ENCODE data around the gene FOLR1. TPM values are rescaled to one million over a fixed set of nuclear protein-coding genes. Genes with fewer than 3 reads are reported as not detected.

Gene FOLR1
- total and polyA plus RNA-seq, 10 of the 15 experiments (the other 5 are each of a cell fraction or from before 2014, with no cell fraction given), result not detected

DNA sequence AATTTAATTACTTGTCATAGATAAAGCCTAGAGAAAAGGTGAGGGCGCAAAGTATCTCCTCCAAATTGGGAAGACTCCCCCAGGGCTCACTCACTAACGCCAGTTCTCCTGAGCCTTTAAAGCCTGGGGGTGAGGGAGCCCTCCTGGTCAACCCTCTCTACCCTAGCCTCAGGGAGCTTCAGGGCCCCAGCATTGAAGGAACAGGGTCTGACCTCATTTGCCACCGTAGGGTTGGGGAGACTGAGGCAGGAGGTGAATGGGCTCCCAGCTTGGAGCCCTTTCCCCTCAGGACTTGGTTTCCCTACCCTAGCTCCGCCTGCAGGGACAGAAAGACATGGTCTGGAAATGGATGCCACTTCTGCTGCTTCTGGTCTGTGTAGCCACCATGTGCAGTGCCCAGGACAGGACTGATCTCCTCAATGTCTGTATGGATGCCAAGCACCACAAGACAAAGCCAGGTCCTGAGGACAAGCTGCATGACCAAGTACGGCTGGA lies 26.4 kb downstream of the FOLR1 start:
- POLR2A ChIA-PET, result no interaction called here
- H3K27ac ChIP-seq (ENCODE audit: control insufficient read depth, insufficient read depth), result no peak overlapping the region
- CTCF ChIA-PET, result interaction anchor here (1.5 kb wide), 1 partner anchor 196 kb away, joined by 3 read pairs; no protein-coding TSS in a partner anchor
- in situ Hi-C loops (cut with MboI) (no loop called here), intact Hi-C loops (cut with micrococcal nuclease; ENCODE audit: unreplicated experiment) (no loop called here)
- no TSS peak for BruUV-seq (replicated peaks)
- no peak overlapping the region for H3K4me2 ChIP-seq (ENCODE audit: control insufficient read depth, insufficient read depth)
- no peaks in the 10 kb centered on the region for H3K36me3 ChIP-seq (ENCODE audit: control insufficient read depth in 2 of 2, insufficient read depth in 2 of 2, low read length in 1 of 2)
- DNase-seq (ENCODE audit: low read depth, low spot score) (no peak), ATAC-seq (no peak), FAIRE-seq (no peak)
- H3K4me1 ChIP-seq (ENCODE audit: control insufficient read depth, insufficient read depth, low read length), result peaks cover 15% of the 10 kb centered on the region
- no peaks in the 10 kb centered on the region for H4K20me1 ChIP-seq (ENCODE audit: control insufficient read depth, insufficient read depth)
- no peaks in the 10 kb centered on the region; the same call in 1 of the 2 replicates for H3K79me2 ChIP-seq (ENCODE audit: control insufficient read depth, insufficient read depth, low read length)
- TF ChIP-seq SMC3 (IDR thresholded peaks at IDR 0.05; ENCODE audit: borderline replicate concordance, low read length) (no peak), GABPA (IDR thresholded peaks at IDR 0.05; ENCODE audit: low read depth) (no peak), TCF12 (IDR thresholded peaks at IDR 0.05; ENCODE audit: low read depth, low read length) (no peak), ATF7 (IDR thresholded peaks at IDR 0.05; ENCODE audit: low read depth) (no peak), CREB1 (IDR thresholded peaks at IDR 0.05; ENCODE audit: low read depth) (no peak), NRF1 (conservative IDR thresholded peaks at IDR 0.05; ENCODE audit: low read depth, low read length) (no peak), STAT1 (conservative IDR thresholded peaks at IDR 0.05) (no peak), EP300 (IDR thresholded peaks at IDR 0.05; ENCODE audit: borderline replicate concordance in 1 of 2, control insufficient read depth in 1 of 2, low read depth in 2 of 2, low read length in 2 of 2) (no peak), MXI1 (IDR thresholded peaks at IDR 0.05; ENCODE audit: low read depth, low read length) (no peak), HCFC1 (IDR thresholded peaks at IDR 0.05; ENCODE audit: low read length) (no peak), ZZZ3 (IDR thresholded peaks at IDR 0.05; ENCODE audit: control insufficient read depth, insufficient read length, low read depth) (no peak), TARDBP (IDR thresholded peaks at IDR 0.05; ENCODE audit: borderline replicate concordance) (no peak), MYC (IDR thresholded peaks at IDR 0.05; ENCODE audit: insufficient read depth, insufficient read length, insufficient replicate concordance, low read length, severe bottlenecking) (no peak), KAT2A (conservative IDR thresholded peaks at IDR 0.05; ENCODE audit: control insufficient read depth, low read depth, low read length) (no peak), BRCA1 (IDR thresholded peaks at IDR 0.05; ENCODE audit: low read depth, low read length) (no peak)
- TF ChIP-seq, protein P1, sequence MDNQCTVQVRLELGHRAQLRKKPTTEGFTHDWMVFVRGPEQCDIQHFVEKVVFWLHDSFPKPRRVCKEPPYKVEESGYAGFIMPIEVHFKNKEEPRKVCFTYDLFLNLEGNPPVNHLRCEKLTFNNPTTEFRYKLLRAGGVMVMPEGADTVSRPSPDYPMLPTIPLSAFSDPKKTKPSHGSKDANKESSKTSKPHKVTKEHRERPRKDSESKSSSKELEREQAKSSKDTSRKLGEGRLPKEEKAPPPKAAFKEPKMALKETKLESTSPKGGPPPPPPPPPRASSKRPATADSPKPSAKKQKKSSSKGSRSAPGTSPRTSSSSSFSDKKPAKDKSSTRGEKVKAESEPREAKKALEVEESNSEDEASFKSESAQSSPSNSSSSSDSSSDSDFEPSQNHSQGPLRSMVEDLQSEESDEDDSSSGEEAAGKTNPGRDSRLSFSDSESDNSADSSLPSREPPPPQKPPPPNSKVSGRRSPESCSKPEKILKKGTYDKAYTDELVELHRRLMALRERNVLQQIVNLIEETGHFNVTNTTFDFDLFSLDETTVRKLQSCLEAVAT (IDR thresholded peaks at IDR 0.05), result no peak
- TF ChIP-seq, protein P2, sequence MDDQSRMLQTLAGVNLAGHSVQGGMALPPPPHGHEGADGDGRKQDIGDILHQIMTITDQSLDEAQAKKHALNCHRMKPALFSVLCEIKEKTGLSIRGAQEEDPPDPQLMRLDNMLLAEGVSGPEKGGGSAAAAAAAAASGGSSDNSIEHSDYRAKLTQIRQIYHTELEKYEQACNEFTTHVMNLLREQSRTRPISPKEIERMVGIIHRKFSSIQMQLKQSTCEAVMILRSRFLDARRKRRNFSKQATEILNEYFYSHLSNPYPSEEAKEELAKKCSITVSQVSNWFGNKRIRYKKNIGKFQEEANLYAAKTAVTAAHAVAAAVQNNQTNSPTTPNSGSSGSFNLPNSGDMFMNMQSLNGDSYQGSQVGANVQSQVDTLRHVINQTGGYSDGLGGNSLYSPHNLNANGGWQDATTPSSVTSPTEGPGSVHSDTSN (IDR thresholded peaks at IDR 0.05; ENCODE audit: insufficient replicate concordance, low read depth, low read length), result no peak
- TF ChIP-seq, protein P3, sequence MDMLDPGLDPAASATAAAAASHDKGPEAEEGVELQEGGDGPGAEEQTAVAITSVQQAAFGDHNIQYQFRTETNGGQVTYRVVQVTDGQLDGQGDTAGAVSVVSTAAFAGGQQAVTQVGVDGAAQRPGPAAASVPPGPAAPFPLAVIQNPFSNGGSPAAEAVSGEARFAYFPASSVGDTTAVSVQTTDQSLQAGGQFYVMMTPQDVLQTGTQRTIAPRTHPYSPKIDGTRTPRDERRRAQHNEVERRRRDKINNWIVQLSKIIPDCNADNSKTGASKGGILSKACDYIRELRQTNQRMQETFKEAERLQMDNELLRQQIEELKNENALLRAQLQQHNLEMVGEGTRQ (IDR thresholded peaks at IDR 0.05; ENCODE audit: borderline replicate concordance, low read depth, low read length), result no peak
- TF ChIP-seq, protein P4, sequence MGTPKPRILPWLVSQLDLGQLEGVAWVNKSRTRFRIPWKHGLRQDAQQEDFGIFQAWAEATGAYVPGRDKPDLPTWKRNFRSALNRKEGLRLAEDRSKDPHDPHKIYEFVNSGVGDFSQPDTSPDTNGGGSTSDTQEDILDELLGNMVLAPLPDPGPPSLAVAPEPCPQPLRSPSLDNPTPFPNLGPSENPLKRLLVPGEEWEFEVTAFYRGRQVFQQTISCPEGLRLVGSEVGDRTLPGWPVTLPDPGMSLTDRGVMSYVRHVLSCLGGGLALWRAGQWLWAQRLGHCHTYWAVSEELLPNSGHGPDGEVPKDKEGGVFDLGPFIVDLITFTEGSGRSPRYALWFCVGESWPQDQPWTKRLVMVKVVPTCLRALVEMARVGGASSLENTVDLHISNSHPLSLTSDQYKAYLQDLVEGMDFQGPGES (IDR thresholded peaks at IDR 0.05), result no peak
- TF ChIP-seq, protein P5, sequence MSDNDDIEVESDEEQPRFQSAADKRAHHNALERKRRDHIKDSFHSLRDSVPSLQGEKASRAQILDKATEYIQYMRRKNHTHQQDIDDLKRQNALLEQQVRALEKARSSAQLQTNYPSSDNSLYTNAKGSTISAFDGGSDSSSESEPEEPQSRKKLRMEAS (IDR thresholded peaks at IDR 0.05; ENCODE audit: low read depth, low read length), result no peak
- 68% methylated on average over 5 of the region's 5 CpGs for WGBS (ENCODE audit: insufficient coverage, insufficient replicate concordance, low lambda C conversion rate, missing lambda C conversion rate)
- RAD21 ChIA-PET (ENCODE audit: unreplicated experiment), result no interaction called here
- no peaks in the 10 kb centered on the region for H3K9me3 ChIP-seq (replicated peaks; ENCODE audit: control insufficient read depth, insufficient read depth, low read length)
- no peak overlapping the region for H2AFZ ChIP-seq (ENCODE audit: control insufficient read depth, low read depth, low read length)
- H3K4me3 ChIP-seq, result no peak overlapping the region
- SMC1A ChIA-PET (ENCODE audit: uncharacterized antibody, unreplicated experiment), result no interaction called here
- no peaks in the 10 kb centered on the region for H3K27me3 ChIP-seq (replicated peaks in 1 of 2; ENCODE audit: control insufficient read depth in 2 of 2, insufficient read depth in 2 of 2, low read length in 1 of 2)
- H3K9ac ChIP-seq (ENCODE audit: control insufficient read depth, insufficient read depth, low read length), result no peak overlapping the region
